IMR-90 (cell line): ENCODE measurements around the gene KRT33A. TPM values are rescaled to one million over a fixed set of nuclear protein-coding genes. Genes with fewer than 3 reads are reported as not detected.

Experiments used
- CHD1 ChIP-seq: IDR thresholded peaks from 2 replicates; pipeline ENCODE4 v1.6.1; 2012; ENCODE audit warnings: low read depth, low read length, improper control_type of control experiment
- ELK1 ChIP-seq: fragments of 150-350 bp; IDR thresholded peaks from 2 replicates; pipeline ENCODE4 v1.6.1; 2016; ENCODE audit warnings: low read depth, mild to moderate bottlenecking, low read length, moderate library complexity, borderline replicate concordance
- polyA plus RNA-seq, 3 experiments: library from polyadenylated mRNA; depleted of rRNA; stranded (reverse); fragments of >200 nt; gene quantifications; 2 replicates each; pipeline ENCODE4 v1.2.3, GENCODE V29; 2012; ENCODE audit warnings: low replicate concordance in 1 of 3
- total RNA-seq: library from RNA; depleted of rRNA; stranded (reverse); fragments of >200 nt; gene quantifications from 2 replicates; pipeline ENCODE4 v1.2.3, GENCODE V29; 2012

KRT33A gene
- total and polyA plus RNA-seq, 2 of the 4 experiments (the other 2 are of a cell fraction): not detected

- no peak for TF ChIP-seq ELK1
- TF ChIP-seq CHD1: no peak
Measured at GRCh38 chr17:41322903-41323895, 27.4 kb downstream of the KRT33A start (continued).
